HepG2 (cell line): ENCODE results near the gene SMIM14. TPM values are rescaled to one million over a fixed set of nuclear protein-coding genes. Genes with fewer than 3 reads are reported as not detected.

Experiments
- ATAC-seq: fragments of 200-7000 bp; cut with Tn5 transposase; 3 replicates; pipeline ENCODE4 v1.9.1; 2020; ENCODE audit warnings: mild to moderate bottlenecking, moderate library complexity
- BruUV-seq: library from RNA; stranded (reverse); fragments of 400-500 nt; replicated peaks from 2 replicates; lab custom pipeline; 2021; lab: Mats Ljungman, UMichigan
- CTCF ChIA-PET: fragments of 300-600 bp; formaldehyde crosslinking; extraction: SDS; loops from one replicate; lab custom pipeline; 2021; ENCODE audit warnings: low total read pairs, inconsistent platforms, low intra/inter-chr PET ratio; lab: Yijun Ruan, JAX
- POLR2A ChIA-PET: fragments of 350-600 bp; sonication (Branson Sonifier 250); formaldehyde crosslinking; loops from one replicate; lab custom pipeline; 2020; ENCODE audit warnings: antibody characterized with exemption, inconsistent platforms; lab: Yijun Ruan, JAX
- DNase-seq: peaks from one replicate; pipeline ENCODE4 v3.0.0-alpha.2; 2015; ENCODE audit warnings: low spot score
- FAIRE-seq: peaks from 3 replicates; lab custom pipeline; 2011; peaks lifted over from hg19 to GRCh38; lab: Jason Lieb, UNC
- H2AFZ ChIP-seq: one replicate; pipeline ENCODE4 v1.6.1; 2011; ENCODE audit warnings: low read length, inconsistent platforms
- H3K27ac ChIP-seq: fragments of 300-600 bp; 3 replicates; pipeline ENCODE4 v1.8.0; 2011; ENCODE audit warnings: mixed run types, mild to moderate bottlenecking, mixed read lengths, low read length, inconsistent platforms; ENCODE audit not compliant: insufficient read depth; ENCODE audit errors: extremely low read length
- H3K27me3 ChIP-seq, 2 experiments: fragments of 200-600 bp in 1 of 2; 2 replicates in 1 of 2; 3 replicates in 1 of 2; pipeline versions ENCODE4 v1.6.0 to v1.8.0; 2011; ENCODE audit warnings: low read length in 2 of 2, mild to moderate bottlenecking in 2 of 2, moderate library complexity in 2 of 2, inconsistent platforms in 1 of 2; ENCODE audit not compliant: insufficient read depth in 2 of 2, control insufficient read depth in 1 of 2
- H3K36me3 ChIP-seq, 2 experiments: fragments of 200-600 bp in 1 of 2; replicated peaks in 1 of 2; 2 replicates in 1 of 2; 3 replicates in 1 of 2; pipeline versions ENCODE4 v1.5.1 to v1.8.0; 2011; ENCODE audit warnings: low read length in 2 of 2, inconsistent platforms in 1 of 2; ENCODE audit not compliant: insufficient read depth in 2 of 2, control insufficient read depth in 1 of 2
- H3K4me1 ChIP-seq: 2 replicates; pipeline ENCODE4 v1.5.1; 2012; ENCODE audit warnings: low read length, inconsistent platforms; ENCODE audit not compliant: insufficient read depth
- H3K4me2 ChIP-seq: 2 replicates; pipeline ENCODE4 v1.6.0; 2011; ENCODE audit warnings: low read depth, low read length, inconsistent platforms
- H3K4me3 ChIP-seq, 3 experiments: fragments of 200-600 bp in 1 of 3; sonication (generic), shearing (Covaris generic) in 1 of 3; replicated peaks in 1 of 3; 2 replicates each; pipeline ENCODE4 v1.5.1; 2011 to 2016; ENCODE audit warnings: low read length in 3 of 3, inconsistent platforms in 2 of 3, low read depth in 2 of 3, mild to moderate bottlenecking in 2 of 3, control low read depth in 1 of 3, mixed read lengths in 1 of 3; ENCODE audit not compliant: insufficient read depth in 1 of 3
- H3K79me2 ChIP-seq: one replicate; pipeline ENCODE4 v1.6.1; 2011; ENCODE audit warnings: low read length, inconsistent platforms; ENCODE audit not compliant: insufficient read depth
- H3K9ac ChIP-seq: 2 replicates; pipeline ENCODE4 v1.6.0; 2011; ENCODE audit warnings: mild to moderate bottlenecking, low read depth, low read length, inconsistent platforms; ENCODE audit not compliant: insufficient read depth
- H3K9me3 ChIP-seq: 2 replicates; pipeline ENCODE4 v1.5.1; 2012; ENCODE audit warnings: mild to moderate bottlenecking, low read length
- H4K20me1 ChIP-seq: 2 replicates; pipeline ENCODE4 v1.6.0; 2011; ENCODE audit warnings: inconsistent platforms, mild to moderate bottlenecking, low read length, moderate library complexity; ENCODE audit not compliant: insufficient read depth
- ELK4 ChIP-seq: sonication (generic); formaldehyde crosslinking; IDR thresholded peaks from 2 replicates; pipeline ENCODE4 v1.9.0; 2021; ENCODE audit warnings: missing genetic modification reagents, borderline replicate concordance
- GABPB1 ChIP-seq: IDR thresholded peaks from 2 replicates; pipeline ENCODE4 v1.6.1; 2016; ENCODE audit warnings: mild to moderate bottlenecking, missing genetic modification reagents, moderate library complexity, missing compliant biosample characterization
- HIC2 ChIP-seq: sonication (generic); formaldehyde crosslinking; IDR thresholded peaks from 2 replicates; pipeline ENCODE4 v1.9.0; 2022; ENCODE audit warnings: low read depth, missing genetic modification reagents
- HMG20A ChIP-seq: IDR thresholded peaks from 2 replicates; pipeline ENCODE4 v1.6.1; 2016; ENCODE audit warnings: borderline replicate concordance
- HNF4G ChIP-seq, 2 experiments: sonication (generic) in 1 of 2; formaldehyde crosslinking in 1 of 2; IDR thresholded peaks; 2 replicates each; pipeline versions ENCODE4 v1.4.0 to v1.6.1; 2011 to 2020; ENCODE audit warnings: borderline replicate concordance in 2 of 2, low read depth in 2 of 2, mild to moderate bottlenecking in 2 of 2, low read length in 1 of 2, missing genetic modification reagents in 1 of 2, moderate library complexity in 1 of 2
- NFE2 ChIP-seq: sonication (generic); formaldehyde crosslinking; IDR thresholded peaks from 2 replicates; pipeline ENCODE4 v1.4.0; 2020; ENCODE audit warnings: missing genetic modification reagents
- PPARG ChIP-seq: conservative IDR thresholded peaks from 2 replicates; pipeline ENCODE4 v1.6.1; 2016; ENCODE audit warnings: missing biosample characterization, missing genetic modification reagents
- PREB ChIP-seq: sonication (generic); formaldehyde crosslinking; IDR thresholded peaks from 2 replicates; pipeline ENCODE4 v1.4.0; 2020; ENCODE audit warnings: missing genetic modification reagents
- SMAD1 ChIP-seq: sonication (generic); formaldehyde crosslinking; IDR thresholded peaks from 2 replicates; pipeline ENCODE4 v1.4.0; 2020; ENCODE audit warnings: missing genetic modification reagents, low read depth, mild to moderate bottlenecking, borderline replicate concordance
- ZFAT ChIP-seq: sonication (generic); formaldehyde crosslinking; conservative IDR thresholded peaks from 2 replicates; pipeline ENCODE4 v1.8.1; 2023; ENCODE audit warnings: missing genetic modification reagents, inconsistent platforms
- ZNF138 ChIP-seq: sonication (generic); formaldehyde crosslinking; IDR thresholded peaks from 2 replicates; pipeline ENCODE4 v1.5.0; 2020; ENCODE audit warnings: mild to moderate bottlenecking, low read depth, missing genetic modification reagents
- ZNF251 ChIP-seq: sonication (generic); formaldehyde crosslinking; IDR thresholded peaks from 2 replicates; pipeline ENCODE4 v1.9.0; 2021; ENCODE audit warnings: mild to moderate bottlenecking, missing genetic modification reagents
- ZNF512B ChIP-seq: sonication (generic); formaldehyde crosslinking; IDR thresholded peaks from 2 replicates; pipeline ENCODE4 v1.5.1; 2020; ENCODE audit warnings: missing genetic modification reagents, mild to moderate bottlenecking, borderline replicate concordance
- ZNF652 ChIP-seq: IDR thresholded peaks from 2 replicates; pipeline ENCODE4 v1.6.1; 2016; ENCODE audit warnings: low read depth, borderline replicate concordance
- WGBS: methylation state at CpG from one replicate; pipeline ENCODE4 v1.1.6; 2017; ENCODE audit warnings: low lambda C conversion rate; 5-methylcytosine and 5-hydroxymethylcytosine counted together
- in situ Hi-C: cut with HindIII; loops from 2 replicates; pipeline ENCODE4 v1.10.0; 2017; ENCODE audit warnings: low pct_unique_long_range_greater_than_20kb; ENCODE audit not compliant: extremely low pct_ligation_motif_present
- intact Hi-C: fragments of 100-400 bp; cut with micrococcal nuclease; formaldehyde crosslinking; loops from one replicate; pipeline ENCODE4 v1.10.0; 2022; ENCODE audit not compliant: unreplicated experiment
- polyA plus RNA-seq, 8 experiments: library from polyadenylated mRNA; depleted of rRNA in 3 of 8; stranded (reverse) in 7 of 8; unstranded in 1 of 8; fragments of >200 nt; fragmentation: Illumina TruSeq in 4 of 8; extraction: Trizol in 4 of 8; gene quantifications; 2 replicates each; pipeline versions ENCODE4 v1.2.1 to v1.2.3, GENCODE V29; 2011 to 2016; ENCODE audit warnings: low read depth in 4 of 8, missing spikeins in 1 of 8, mixed read lengths in 1 of 8; ENCODE audit not compliant: insufficient read depth in 1 of 8
- total RNA-seq, 5 experiments: library from RNA; depleted of rRNA; stranded (reverse); fragments of >200 nt; fragmentation: Illumina TruSeq; extraction: Trizol; gene quantifications; 2 replicates each; pipeline ENCODE4 v1.2.3, GENCODE V29; 2016; ENCODE audit warnings: low read depth in 1 of 5

Gene SMIM14
- total and polyA plus RNA-seq, 2 of the 13 experiments (the other 11 are each of a cell fraction or from before 2014, with no cell fraction given): 16.3 to 28.1 TPM

- Histone ChIP-seq H3K27me3 (no peaks in the 10 kb centered on the region), H3K4me3 (no peak overlapping the region), H3K4me2 (peak overlapping the region; percentile 29; the same call in 1 of the 2 replicates), H3K4me1 (peaks cover 43% of the 10 kb centered on the region), H3K27ac (peak overlapping the region; percentile 36), H4K20me1 (no peaks in the 10 kb centered on the region), H3K9ac (0 out of 2 replicates have a peak overlapping the region, but pooled peaks have one; percentile 32), H2AFZ (no peak overlapping the region), H3K36me3 (no peaks in the 10 kb centered on the region), H3K9me3 (peaks cover 6% of the 10 kb centered on the region; the same call in 1 of the 2 replicates), H3K79me2 (no peaks in the 10 kb centered on the region)
- ChIA-PET CTCF (no interaction called here), POLR2A (interaction anchor here (1.3 kb wide), 1 partner anchor 82 kb away, joined by 3 read pairs; the partner anchor contains the start of gene UGDH)
- peak; percentile 64 for DNase-seq
- in situ Hi-C loops: no loop called here
- ATAC-seq: peak; percentile 76
- no TSS peak for BruUV-seq
- intact Hi-C loops: no loop called here
- WGBS: 63% methylated on average over 6 of the region's 6 CpGs
- FAIRE-seq: peak; percentile 79
- no peak for TF ChIP-seq NFE2 (CRISPR knock-in tag)
- no peak for TF ChIP-seq GABPB1 (CRISPR knock-in tag)
- TF ChIP-seq ZNF138: no peak
- peak; percentile 11; the same call in 1 of the 2 replicates for TF ChIP-seq ZNF652 (CRISPR knock-in tag)
- no peak for TF ChIP-seq ZNF251 (CRISPR knock-in tag)
- no peak for TF ChIP-seq ELK4 (CRISPR knock-in tag)
- TF ChIP-seq PREB: no peak
- TF ChIP-seq HMG20A (CRISPR knock-in tag): 0 out of 2 replicates have a peak, but pooled peaks have one; percentile 15
- no peak for TF ChIP-seq HIC2 (CRISPR knock-in tag)
- TF ChIP-seq ZFAT (CRISPR knock-in tag): no peak
- no peak for TF ChIP-seq ZNF512B (CRISPR knock-in tag)
- TF ChIP-seq PPARG (CRISPR knock-in tag): 0 out of 2 replicates have a peak, but pooled peaks have one; percentile 16
- TF ChIP-seq HNF4G (IDR thresholded peaks at IDR 0.05; ENCODE audit: borderline replicate concordance, low read depth, low read length): peak; percentile 23; the same call in 1 of the 2 replicates
- TF ChIP-seq HNF4G (CRISPR knock-in tag; IDR thresholded peaks at IDR 0.05; ENCODE audit: borderline replicate concordance, low read depth): no peak
- no peak for TF ChIP-seq SMAD1 (CRISPR knock-in tag)
These were observed 29.2 kb downstream of the SMIM14 start for GRCh38 chr4:39609454-39609931.
